Tibial nerve (tissue), 4 donors: Measurements from ENCODE around the gene XIST. TPM values are rescaled to one million over a fixed set of nuclear protein-coding genes. Genes with fewer than 3 reads are reported as not detected.
A peak's percentile ranks its signal among the peaks of the same experiment; 100 is the strongest.

ENCODE experiments used
- DNase-seq, 2 donors: peaks; one replicate each; pipeline ENCODE4 v3.0.0-alpha.2; 2019; ENCODE audit warnings: low spot score in 2 of 2
- H3K27ac ChIP-seq, 4 donors: fragments of 200-600 bp; sonication (generic) in 3 of 4; one replicate each; pipeline ENCODE4 v1.5.1; 2017 to 2019; ENCODE audit warnings: mild to moderate bottlenecking in 1 of 4
- H3K27me3 ChIP-seq, 2 donors: fragments of 200-600 bp; sonication (generic) in 1 of 2; one replicate each; pipeline versions ENCODE4 v1.5.1 to v1.6.0; 2017 to 2019
- H3K36me3 ChIP-seq, 3 donors: fragments of 200-600 bp; sonication (generic); one replicate each; pipeline ENCODE4 v1.5.1; 2018 to 2019
- H3K4me1 ChIP-seq, 4 donors: fragments of 200-600 bp; sonication (generic) in 3 of 4; one replicate each; pipeline ENCODE4 v1.5.1; 2017 to 2019
- H3K4me3 ChIP-seq, 4 donors: fragments of 200-600 bp; sonication (generic) in 3 of 4; one replicate each; pipeline ENCODE4 v1.5.1; 2017 to 2019; ENCODE audit warnings: mild to moderate bottlenecking in 1 of 4, moderate library complexity in 1 of 4
- H3K9me3 ChIP-seq, 4 donors: fragments of 200-600 bp; sonication (generic) in 3 of 4; one replicate each; pipeline ENCODE4 v1.5.1; 2017 to 2019
- EP300 ChIP-seq, 2 donors: sonication (generic); formaldehyde crosslinking; IDR thresholded peaks; one replicate each; pipeline ENCODE4 v1.6.1; 2017; ENCODE audit warnings: antibody characterized with exemption in 2 of 2, mild to moderate bottlenecking in 1 of 2
- POLR2A ChIP-seq, 2 donors: fragments of 450-650 bp; IDR thresholded peaks; one replicate each; pipeline ENCODE4 v1.6.1; 2017; ENCODE audit warnings: antibody characterized with exemption in 2 of 2, mild to moderate bottlenecking in 2 of 2, moderate library complexity in 2 of 2
- WGBS, 2 donors: methylation state at CpG; one replicate each; pipeline ENCODE4 v1.1.5; 2018; 5-methylcytosine and 5-hydroxymethylcytosine counted together
- total RNA-seq, 4 donors: library from RNA; depleted of rRNA; stranded (reverse); fragments of >200 nt; gene quantifications; one replicate each; pipeline ENCODE4 v1.1.0, GENCODE V29; 2016
- TF ChIP-seq, protein P1 (sequence below), 5 experiments: fragments of 200-600 bp in 3 of 5; fragments of 450-650 bp in 2 of 5; sonication (generic) in 3 of 5; IDR thresholded peaks; one replicate each; pipeline ENCODE4 v1.5.1; 2016 to 2019; ENCODE audit warnings: antibody characterized with exemption in 5 of 5, mild to moderate bottlenecking in 3 of 5, moderate library complexity in 2 of 5

Gene XIST
- total RNA-seq, 4 donors from 2014 or later: 5.5 to 502 (median 219) TPM

DNA sequence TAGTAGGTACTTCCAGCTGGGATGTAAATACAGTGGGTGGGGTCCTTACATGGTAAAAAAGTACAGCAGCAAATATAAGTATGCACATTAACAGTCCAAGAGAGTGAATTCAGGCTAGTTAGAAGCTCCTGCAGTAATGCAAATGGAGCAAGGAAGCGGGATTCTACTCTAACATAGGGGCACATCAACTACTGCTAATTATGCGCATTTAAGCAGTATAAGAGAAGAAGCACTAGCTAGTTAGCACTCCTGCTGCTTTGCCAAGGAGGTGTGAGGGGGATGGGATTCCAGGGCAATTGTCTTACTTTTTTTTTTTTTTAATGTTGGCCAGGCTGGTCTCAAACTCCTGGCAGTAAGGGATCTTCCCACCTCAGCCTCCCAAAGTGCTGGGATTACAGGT lies 5.4 kb downstream of the XIST start:
- peaks cover 0 to 15% (median 0%) of the 10 kb centered on the region in 4 donors for H3K4me1 ChIP-seq

DNA sequence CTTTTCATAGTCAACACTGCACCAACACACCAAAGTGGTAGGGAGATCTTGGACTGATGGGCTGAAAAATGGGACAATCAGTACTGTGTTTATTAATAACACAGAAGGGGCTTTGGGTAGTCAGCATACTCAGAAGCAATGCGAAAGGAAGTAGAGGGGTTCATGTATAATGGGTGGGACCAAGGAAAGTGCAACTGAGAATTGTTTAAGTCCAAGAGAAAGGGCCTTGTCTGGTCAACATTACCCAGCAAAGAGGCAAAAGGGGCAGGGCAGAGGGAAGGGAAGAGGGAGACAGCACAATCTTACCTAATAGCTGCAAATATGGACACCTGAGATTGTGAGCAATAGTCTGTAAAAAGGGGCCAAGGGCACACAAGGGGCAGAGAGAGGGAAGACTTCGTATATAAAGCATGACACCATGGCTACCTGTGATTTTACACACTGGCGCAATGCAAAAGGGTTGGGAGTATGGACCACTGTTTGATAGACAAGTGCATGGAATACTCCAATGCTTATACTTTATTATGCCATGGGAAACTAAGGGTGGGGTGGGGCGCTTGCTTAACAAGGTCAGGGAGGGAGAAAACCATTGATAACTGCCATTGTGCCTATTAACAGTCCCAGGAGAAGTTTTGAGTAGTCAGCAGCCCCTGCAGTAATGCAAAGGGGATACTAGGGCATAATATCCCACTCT lies 9.8 kb downstream of the XIST start:
- no peak overlapping the region for H3K27ac ChIP-seq
- no peak for TF ChIP-seq EP300 (IDR thresholded peaks at IDR 0.05)
- H3K27me3 ChIP-seq: no peaks in the 10 kb centered on the region
- H3K4me1 ChIP-seq: peaks cover 0 to 25% (median 0%) of the 10 kb centered on the region in 4 donors
- DNase-seq: no peak
- no peak overlapping the region for H3K4me3 ChIP-seq
- WGBS, 2 donors: 76 to 87% methylated on average over 4 of the region's 4 CpGs
- H3K36me3 ChIP-seq: no peaks in the 10 kb centered on the region
- no peaks in the 10 kb centered on the region for H3K9me3 ChIP-seq

More for the DNA sequence above, 5.4 kb downstream of the XIST start:
- no peak for DNase-seq
- Histone ChIP-seq H3K4me3 (no peak overlapping the region), H3K9me3 (no peaks in the 10 kb centered on the region), H3K27me3 (no peaks in the 10 kb centered on the region), H3K27ac (no peak overlapping the region), H3K36me3 (no peaks in the 10 kb centered on the region)
- no peak for TF ChIP-seq POLR2A (IDR thresholded peaks at IDR 0.05)
- TF ChIP-seq, protein P1, sequence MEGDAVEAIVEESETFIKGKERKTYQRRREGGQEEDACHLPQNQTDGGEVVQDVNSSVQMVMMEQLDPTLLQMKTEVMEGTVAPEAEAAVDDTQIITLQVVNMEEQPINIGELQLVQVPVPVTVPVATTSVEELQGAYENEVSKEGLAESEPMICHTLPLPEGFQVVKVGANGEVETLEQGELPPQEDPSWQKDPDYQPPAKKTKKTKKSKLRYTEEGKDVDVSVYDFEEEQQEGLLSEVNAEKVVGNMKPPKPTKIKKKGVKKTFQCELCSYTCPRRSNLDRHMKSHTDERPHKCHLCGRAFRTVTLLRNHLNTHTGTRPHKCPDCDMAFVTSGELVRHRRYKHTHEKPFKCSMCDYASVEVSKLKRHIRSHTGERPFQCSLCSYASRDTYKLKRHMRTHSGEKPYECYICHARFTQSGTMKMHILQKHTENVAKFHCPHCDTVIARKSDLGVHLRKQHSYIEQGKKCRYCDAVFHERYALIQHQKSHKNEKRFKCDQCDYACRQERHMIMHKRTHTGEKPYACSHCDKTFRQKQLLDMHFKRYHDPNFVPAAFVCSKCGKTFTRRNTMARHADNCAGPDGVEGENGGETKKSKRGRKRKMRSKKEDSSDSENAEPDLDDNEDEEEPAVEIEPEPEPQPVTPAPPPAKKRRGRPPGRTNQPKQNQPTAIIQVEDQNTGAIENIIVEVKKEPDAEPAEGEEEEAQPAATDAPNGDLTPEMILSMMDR (IDR thresholded peaks at IDR 0.05): no peak
- no peak for TF ChIP-seq EP300 (IDR thresholded peaks at IDR 0.05)
- WGBS, 2 donors: 92 to 100% methylated on average over 2 of the region's 2 CpGs

DNA sequence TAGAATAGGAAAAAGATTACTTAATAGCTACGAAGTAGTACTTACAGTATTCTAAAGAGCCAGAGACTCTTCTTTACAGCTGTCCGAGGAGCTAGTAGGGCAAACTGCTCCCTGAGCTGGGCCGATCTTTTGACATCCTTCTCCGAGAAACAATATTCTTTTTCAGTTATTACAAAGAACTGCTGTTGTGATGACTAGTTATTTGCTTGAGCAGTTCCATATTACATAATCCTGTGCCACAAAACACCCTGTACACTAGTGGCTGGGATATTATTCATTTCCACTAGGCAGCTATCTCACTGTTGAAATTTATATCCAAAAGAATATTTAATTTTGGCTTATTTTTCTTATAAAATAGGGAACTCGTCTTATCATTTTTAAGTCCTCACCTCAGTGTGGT lies 11.2 kb downstream of the XIST start:
- H3K36me3 ChIP-seq: no peaks in the 10 kb centered on the region
- no peak for TF ChIP-seq POLR2A (IDR thresholded peaks at IDR 0.05)
- TF ChIP-seq, protein P1 (IDR thresholded peaks at IDR 0.05): no peak
- 33 to 35% methylated on average over 5 of the region's 5 CpGs for WGBS, 2 donors
- H3K4me3 ChIP-seq: no peak overlapping the region
- DNase-seq: no peak
- H3K27me3 ChIP-seq: no peaks in the 10 kb centered on the region
- H3K27ac ChIP-seq: peak overlapping the region in 1 of 4 donors; percentile 72
- H3K4me1 ChIP-seq: peaks cover 0 to 25% (median 0%) of the 10 kb centered on the region in 4 donors
- no peaks in the 10 kb centered on the region for H3K9me3 ChIP-seq

DNA sequence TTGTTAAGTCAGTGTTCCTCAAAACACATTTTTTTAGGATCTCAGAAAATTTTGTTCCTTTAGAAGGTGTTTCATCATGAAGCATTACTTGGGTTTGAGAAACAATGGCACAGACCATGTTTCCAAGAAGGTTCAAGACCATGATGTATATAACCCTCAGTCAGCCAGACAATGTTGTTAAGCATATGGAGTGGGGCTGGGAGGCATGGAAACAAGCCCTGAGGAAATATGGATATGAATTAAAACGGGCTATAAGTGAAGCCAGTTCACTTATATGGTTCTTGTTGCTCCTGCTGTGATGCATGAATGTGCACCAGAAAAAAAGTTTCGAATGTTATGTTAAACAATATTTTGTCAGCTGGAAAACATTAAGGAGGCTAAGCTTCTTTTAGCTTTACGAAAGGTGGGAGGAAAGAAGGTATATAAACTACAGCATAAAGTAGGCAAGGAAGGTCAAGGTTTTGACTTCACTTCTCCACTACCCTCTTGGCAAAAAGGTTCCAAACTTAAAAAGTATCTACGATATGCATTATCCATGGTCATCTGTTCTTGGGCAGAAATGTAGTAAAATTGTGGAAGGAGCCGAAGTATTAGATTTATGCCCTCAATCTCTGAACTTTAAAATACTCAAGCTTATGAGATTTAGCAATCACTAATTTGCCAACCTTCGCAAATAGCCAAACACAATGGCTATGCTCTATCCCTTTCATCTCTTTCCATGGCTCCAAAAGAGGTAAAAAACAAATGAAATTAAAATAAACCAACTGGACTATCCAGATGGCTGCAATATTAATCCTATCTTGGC lies 12.2 kb downstream of the XIST start:
- DNase-seq: no peak
- H3K36me3 ChIP-seq: no peaks in the 10 kb centered on the region
- H3K9me3 ChIP-seq: no peaks in the 10 kb centered on the region
- TF ChIP-seq, protein P1 (IDR thresholded peaks at IDR 0.05): no peak
- TF ChIP-seq EP300 (IDR thresholded peaks at IDR 0.05) (no peak), POLR2A (IDR thresholded peaks at IDR 0.05) (no peak)
- H3K27me3 ChIP-seq: no peaks in the 10 kb centered on the region
- H3K27ac ChIP-seq: peak overlapping the region in 1 of 4 donors; percentile 72
- H3K4me1 ChIP-seq: peaks cover 0 to 15% (median 0%) of the 10 kb centered on the region in 4 donors
- WGBS, 2 donors: 57 to 69% methylated on average over 6 of the region's 6 CpGs
- no peak overlapping the region for H3K4me3 ChIP-seq

DNA sequence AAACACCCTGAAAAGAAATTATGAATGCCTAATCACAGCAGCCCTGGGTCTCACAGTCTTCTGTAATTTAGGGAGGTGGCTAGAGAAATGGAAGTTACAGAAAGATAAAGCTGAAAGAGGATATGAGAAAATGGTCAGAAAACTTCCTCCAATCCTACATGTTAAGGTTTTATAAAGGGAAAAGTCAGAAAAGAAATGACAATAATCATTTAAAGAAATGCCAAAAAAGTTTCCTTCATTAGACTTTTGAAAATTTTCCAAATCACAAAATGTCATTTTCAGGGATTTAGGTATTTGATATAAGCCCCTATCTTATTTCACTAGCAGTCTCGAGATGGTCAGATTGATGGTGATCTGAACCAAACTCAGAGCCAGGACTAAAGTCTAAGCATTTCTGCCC lies 13.4 kb downstream of the XIST start:
- Histone ChIP-seq H3K9me3 (no peaks in the 10 kb centered on the region), H3K4me1 (peaks cover 0 to 9% (median 0%) of the 10 kb centered on the region in 4 donors), H3K36me3 (no peaks in the 10 kb centered on the region), H3K4me3 (no peak overlapping the region), H3K27ac (no peak overlapping the region), H3K27me3 (no peaks in the 10 kb centered on the region)
- TF ChIP-seq EP300 (IDR thresholded peaks at IDR 0.05) (no peak), POLR2A (IDR thresholded peaks at IDR 0.05) (no peak)
- TF ChIP-seq, protein P1 (IDR thresholded peaks at IDR 0.05): no peak
- DNase-seq: no peak
- 74 to 87% methylated on average over 1 of the region's 1 CpG for WGBS, 2 donors
